RCC 7860 (cell line): Measurements from ENCODE around the gene EXD2.
"Not testable (repeated sequence)": the region's sequence is repeated elsewhere in the genome, so short reads cannot be mapped to it uniquely, and the experiment has no call there.

Experiments used
- DNase-seq: peaks from one replicate; pipeline ENCODE4 v3.0.0-alpha.2; 2015; ENCODE audit warnings: low spot score
- FAIRE-seq: peaks from 2 replicates; lab custom pipeline; 2012; peaks lifted over from hg19 to GRCh38; lab: Jason Lieb, UNC

The EXD2 gene

DNA sequence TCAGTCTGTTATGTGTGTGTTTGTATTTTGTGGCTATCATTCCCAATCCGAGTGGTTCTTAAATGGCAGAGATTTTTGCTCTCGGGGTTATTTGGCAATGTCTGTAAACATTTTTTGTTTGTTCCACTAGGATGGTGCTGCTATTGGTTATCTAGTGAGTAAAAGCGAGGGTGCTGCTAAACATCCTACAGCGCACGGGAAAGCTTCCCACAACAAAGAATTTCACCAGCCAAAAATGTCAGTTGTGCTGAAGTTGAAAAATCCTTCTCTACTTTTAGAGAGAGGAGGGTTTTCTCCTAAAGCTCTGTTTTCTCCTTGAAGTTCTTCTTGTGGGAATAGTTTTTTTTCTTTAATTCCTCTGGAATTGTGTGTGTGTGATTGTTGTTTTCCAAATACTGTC is 2.4 kb downstream of the EXD2 start:
- FAIRE-seq (no peak), DNase-seq (no peak)

DNA sequence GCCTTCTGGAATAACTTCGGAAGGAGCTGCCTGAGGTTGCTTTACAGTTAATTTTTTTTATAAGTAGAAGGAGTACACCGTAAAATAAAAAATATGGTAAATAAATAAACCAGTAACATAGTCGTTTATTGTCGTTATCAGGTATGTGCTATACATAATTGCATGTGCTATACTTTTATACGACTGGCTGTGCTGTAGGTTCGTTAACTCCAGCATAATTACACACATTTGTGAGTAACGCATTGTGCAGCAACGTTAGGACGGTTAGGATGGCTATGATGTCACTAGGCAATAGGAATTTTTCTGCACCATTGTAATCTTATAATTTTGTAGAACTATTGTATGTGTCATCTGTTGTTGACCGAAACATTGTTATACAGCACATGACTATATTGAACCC is 8.5 kb downstream of the EXD2 start:
- no peak for FAIRE-seq
- DNase-seq, result no peak

DNA sequence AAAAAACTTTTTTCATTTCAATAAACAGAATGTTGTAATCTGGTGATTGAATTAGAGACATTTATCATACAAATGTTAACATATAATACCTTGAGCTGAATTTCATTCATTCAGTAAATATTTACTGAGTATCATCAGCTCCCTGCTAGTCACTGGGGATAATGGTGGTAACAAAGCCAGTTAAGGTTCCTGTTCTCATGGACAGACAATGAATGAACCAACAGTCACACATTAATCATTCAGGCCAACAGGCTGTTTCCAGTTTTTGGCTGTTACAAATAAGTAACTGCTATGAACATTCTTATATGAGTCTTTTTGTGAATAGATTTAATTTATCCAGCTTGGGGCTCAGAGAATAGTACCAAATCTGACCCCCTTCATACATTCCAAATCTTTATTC is 13.5 kb downstream of the EXD2 start:
- DNase-seq, result no peak
- no peak for FAIRE-seq

DNA sequence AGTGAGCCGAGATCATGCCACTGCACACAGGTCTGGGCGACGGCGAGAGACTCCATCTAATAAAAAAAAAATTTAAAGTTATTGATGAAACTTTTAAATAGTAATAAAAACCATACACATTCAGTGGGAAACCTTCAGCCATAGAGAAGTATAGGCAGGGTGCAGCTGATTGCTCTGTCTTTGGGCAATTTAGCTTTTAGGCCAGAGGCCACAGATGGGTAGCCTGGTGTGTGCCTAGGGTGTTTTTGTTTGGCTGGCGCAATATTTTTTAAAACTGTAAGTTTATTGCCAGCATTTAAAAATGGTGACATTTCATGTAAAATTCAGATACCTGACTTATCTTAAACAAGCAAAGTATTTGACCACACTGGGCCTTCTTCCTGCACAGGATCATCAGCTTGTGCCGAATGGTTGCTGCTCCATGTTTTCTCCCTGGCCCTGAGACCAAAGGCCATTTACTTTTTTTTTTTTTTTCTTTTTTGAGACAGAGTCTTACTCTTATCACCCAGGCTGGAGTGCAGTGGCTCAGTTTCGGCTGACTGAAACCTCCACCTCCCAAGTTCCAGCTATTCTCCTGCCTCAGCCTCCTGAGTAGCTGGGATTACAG is 16.2 kb downstream of the EXD2 start:
- DNase-seq, result no peak
- FAIRE-seq, result no peak

DNA sequence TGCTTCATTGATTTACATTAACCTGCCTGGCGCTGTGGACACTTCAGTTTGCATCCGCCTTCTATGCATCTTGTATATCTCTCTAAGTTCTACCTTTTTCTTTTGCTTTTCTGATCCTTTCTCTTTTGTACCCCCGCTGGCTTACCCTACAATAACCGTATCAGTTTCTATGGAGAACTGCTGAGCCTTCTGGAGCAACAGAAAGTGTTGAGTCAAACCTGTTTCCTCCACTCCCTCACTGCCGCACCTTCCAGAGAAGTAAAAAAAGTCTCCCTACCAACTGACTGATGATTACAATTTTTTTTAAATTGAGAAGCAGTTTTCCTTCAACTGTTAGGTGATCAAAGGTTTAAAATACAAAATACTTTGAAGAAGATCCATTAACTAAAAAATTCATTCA is 17.4 kb downstream of the EXD2 start:
- FAIRE-seq (no peak), DNase-seq (no peak)

DNA sequence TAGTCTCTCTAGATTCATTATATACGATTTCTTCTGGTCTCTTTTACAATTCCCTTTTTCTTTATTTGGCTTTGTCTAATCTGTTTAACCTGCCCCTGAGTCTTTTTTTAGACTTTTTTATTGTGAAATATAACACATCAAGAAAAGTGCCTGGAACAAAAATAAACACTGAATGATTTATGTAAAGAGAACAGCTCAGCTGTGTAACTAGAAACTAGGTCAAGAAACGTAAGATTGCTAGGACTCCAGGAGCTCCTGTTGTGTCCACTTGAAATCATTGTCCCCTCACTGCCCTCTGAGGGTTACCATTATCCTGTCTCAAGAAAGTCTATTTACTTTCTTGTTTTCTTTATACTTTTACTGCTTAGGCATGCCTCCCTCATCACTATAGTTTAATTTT is 23.1 kb downstream of the EXD2 start:
- no peak for FAIRE-seq
- no peak for DNase-seq

DNA sequence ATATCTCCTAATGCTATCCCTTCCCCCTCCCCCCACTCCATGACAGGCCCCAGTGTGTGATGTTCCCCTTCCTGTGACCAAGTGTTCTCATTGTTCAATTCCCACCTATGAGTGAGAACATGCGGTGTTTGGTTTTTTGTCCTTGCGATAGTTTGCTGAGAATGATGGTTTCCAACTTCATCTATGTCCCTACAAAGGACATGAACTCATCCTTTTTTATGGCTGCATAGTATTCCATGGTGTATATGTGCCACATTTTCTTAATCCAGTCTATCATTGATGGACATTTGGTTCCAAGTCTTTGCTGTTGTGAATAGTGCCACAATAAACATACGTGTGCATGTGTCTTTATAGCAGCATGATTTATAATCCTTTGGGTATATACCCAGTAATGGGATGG is 26.4 kb downstream of the EXD2 start:
- not testable (repeated sequence) for FAIRE-seq, DNase-seq

DNA sequence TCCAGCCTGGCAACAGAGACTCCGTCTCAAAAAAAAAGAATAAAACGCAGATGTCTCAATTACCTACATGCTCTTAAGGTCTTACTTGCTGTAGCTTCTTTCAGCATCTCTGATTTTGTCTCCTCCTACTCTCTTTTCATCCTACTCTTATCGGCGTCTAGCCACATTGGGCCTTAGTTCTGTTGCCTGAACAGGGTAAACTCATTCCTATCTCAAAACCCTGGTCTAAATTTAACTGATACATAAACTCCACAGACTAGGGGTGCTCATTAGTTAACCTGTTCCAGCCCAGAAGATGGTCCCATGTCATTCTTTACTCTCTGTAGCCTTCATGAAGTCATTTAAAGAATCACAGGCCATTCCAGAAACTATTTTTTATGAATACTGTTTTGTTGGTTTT is 33.6 kb downstream of the EXD2 start:
- DNase-seq (no peak), FAIRE-seq (no peak)

DNA sequence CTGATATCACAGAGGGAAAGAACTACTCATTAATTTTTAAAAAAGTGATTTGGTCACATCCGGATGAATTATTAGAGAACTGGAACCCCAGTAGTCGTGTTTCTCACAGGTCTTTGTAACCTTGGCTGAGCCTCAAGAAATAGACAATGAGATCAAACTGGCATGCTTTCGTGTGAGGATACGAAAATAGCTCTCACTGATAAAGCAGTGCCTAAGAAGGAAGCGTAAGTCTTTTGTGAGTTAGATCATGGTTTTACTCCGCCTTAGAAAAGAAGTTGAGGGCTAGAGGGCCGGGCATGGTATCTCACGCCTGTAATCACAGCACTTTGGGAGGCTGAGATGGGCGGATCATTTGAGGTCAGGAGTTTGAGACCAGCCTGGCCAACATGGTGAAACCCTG is 34.9 kb downstream of the EXD2 start:
- FAIRE-seq, result no peak
- DNase-seq, result no peak

DNA sequence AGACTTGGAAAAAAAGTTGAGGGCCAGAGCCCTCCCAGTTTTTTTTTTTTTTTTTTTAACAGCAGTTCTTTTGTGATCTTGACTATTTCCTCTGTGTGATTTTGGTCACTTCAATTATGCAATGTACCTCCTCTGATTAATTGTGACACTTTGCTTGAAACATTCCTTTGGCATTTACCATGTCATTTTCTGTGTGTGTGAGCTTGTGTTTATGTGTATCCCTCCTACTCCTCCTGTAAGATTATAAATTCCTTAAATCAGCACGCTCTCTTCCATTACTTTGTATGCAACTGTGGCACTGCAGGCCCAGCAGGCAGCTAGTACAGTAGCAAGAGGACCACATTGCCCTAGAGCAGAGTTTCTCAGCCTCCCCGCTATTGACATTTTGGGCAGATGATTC is 35.4 kb downstream of the EXD2 start:
- DNase-seq (no peak), FAIRE-seq (no peak)

DNA sequence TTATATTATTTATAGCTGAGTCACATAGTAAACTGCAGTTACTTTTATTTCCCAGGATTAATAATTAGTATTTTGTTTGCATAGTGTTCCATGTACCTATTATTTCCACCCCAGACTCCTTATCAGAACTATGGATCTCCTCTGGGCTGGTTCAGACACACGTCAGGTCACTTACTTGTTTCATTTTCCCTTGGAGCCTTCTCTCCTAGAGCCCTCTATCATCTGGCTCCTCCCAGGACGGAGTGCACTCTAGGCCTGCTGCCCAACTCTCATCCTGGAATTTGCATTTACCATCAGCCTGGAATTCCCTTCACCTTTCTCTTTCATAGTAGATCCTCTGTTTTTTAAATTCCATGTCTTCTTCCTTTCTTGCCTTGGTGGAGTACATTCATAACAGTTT is 40.2 kb downstream of the EXD2 start:
- FAIRE-seq (no peak), DNase-seq (no peak)

DNA sequence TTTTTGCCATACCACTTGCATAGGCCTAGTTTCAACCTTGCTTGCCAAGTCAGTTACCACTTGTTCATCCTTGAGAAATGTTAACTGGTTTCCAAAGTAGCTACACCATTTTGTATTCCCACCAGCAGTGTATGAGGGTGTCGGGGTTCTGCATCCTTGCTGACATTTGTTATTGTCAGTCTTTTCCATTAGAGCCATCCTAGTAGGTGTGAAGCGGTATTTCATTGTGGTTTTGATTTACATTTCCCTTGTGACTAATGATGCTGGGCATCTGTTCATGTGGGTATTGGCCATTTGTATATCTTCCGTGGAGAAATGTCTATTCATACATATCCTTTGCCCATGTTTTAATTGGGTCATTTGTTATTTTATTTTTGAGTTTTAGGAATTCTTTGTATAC is 41.1 kb downstream of the EXD2 start:
- FAIRE-seq (no peak), DNase-seq (no peak)

DNA sequence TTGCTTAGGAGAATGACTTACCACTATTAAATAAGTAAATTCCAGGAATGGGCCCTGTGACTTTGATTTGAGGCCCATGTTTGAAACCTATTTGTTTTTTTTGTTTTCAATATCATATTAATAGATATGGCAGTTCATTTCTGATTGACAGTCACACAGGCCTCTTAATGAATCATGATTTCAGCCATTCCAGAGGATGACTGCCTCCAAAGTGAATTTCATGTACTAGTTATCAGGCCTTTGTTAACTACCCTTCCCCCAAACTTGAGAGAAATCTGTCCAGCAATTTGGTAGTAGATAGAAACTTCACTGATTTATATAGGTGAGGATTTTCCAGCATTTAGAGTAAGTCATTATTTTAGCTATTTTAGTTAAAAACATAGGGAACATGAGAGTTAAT is 42.8 kb downstream of the EXD2 start:
- no peak for DNase-seq
- no peak for FAIRE-seq

DNA sequence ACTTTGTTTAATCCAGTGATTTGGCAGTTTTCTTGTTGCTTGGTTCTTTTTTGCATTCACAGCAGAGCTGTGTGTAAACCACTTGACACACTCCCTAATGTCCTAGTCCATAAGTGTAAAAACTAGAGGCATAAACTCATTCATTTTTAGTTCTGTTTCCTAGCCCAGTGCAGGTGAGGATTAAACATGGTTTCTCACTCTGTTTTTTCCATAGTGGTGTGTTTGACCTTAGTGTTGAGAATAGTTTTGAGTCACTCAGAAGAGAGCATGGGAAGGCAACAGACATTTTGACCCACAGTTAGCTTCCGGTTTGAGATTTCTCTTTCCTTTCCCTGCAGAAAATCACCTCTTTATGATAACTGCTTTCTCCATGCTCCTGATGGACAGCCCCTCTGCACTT is 44.4 kb downstream of the EXD2 start:
- no peak for DNase-seq
- no peak for FAIRE-seq

DNA sequence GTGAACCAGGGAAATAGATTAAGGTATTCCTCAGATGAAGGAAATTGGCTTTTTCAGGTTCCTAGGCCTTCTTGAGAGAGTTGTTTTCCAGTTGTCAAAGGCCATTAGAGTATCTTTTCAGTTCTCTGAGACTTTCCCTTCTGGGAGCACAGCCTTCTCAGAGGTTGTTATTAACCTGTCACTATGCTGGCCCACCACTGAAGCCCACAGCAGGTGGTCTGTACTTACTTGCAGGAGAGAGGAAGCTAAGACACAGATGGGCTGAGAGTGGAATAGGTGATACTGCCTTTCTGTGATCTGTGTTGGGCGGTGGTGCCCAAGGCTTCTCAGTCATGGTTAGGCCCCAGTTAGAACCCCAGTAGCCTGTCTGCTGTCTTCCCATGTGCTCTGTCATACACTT is 45.8 kb downstream of the EXD2 start:
- DNase-seq (no peak), FAIRE-seq (no peak)

DNA sequence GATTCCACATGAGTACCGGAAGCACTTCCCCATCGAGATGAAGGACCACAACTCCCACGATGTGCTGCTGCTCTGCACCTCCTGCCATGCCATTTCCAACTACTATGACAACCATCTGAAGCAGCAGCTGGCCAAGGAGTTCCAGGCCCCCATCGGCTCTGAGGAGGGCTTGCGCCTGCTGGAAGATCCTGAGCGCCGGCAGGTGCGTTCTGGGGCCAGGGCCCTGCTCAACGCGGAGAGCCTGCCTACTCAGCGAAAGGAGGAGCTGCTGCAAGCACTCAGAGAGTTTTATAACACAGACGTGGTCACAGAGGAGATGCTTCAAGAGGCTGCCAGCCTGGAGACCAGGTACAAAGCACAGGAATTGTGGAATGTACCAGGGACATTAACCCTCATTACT is 46.3 kb downstream of the EXD2 start:
- no peak for FAIRE-seq
- no peak for DNase-seq

DNA sequence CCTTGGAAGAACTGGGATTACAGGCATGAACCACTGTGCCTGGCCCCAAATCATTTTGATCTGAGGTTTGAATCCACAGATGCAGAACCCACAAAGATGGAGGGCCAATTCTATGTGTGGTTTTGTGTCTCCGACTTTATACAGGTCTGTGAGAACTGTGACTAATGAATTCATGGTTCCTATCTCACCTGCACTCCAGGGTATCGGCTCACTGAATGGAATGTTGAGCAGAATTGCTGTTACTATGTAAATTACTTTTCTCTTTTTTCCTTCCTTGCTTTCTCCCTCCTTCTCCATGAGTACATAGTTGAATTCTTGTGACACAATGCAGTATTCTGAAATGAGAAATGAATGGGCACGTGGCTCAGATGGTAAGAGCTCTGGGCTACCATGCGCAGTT is 47.6 kb downstream of the EXD2 start:
- no peak for DNase-seq
- no peak for FAIRE-seq

DNA sequence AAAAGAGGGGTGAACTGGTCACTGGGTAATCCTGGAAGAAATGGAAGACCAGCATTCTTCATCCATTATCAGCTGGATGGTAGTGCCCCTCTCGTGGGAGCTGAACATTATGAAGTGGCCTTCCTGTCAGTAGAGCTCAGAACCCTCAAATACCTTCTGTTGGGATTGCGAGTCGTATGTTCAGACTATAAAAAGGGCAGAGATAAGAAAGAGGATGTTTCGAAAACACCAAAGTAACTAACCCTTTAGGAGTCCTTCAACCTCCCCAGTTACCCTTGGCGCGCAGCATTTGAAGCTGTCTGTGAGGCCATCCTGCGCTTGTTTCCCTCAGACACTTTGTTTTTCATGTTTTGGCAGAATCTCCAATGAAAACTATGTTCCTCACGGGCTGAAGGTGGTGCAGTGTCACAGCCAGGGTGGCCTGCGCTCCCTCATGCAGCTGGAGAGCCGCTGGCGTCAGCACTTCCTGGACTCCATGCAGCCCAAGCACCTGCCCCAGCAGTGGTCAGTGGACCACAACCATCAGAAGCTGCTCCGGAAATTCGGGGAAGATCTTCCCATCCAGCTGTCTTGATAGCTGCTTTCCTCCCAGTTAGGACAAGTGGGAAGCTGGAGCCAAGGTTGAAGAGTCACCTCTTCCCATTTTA is 49.4 kb downstream of the EXD2 start:
- DNase-seq, result no peak
- no peak for FAIRE-seq

DNA sequence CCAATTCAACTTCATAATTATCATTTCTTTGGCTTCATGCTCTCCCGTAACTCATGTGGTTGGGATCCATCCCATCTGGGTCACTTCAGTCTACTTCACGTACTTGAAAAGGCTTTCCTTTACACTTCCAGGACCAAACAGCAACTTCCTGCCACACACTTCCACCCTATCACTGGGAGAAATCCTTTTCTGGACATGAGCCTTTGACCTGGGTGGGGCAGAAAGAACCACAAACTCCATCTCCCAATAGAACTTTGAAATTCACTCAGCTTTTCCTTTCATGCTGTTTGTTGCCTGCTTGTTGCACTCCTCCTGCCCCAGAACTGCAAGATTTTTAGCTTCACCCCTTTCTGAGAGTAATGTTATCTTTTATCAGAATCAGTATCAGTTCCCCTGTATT is 50.3 kb downstream of the EXD2 start:
- DNase-seq (no peak), FAIRE-seq (no peak)

DNA sequence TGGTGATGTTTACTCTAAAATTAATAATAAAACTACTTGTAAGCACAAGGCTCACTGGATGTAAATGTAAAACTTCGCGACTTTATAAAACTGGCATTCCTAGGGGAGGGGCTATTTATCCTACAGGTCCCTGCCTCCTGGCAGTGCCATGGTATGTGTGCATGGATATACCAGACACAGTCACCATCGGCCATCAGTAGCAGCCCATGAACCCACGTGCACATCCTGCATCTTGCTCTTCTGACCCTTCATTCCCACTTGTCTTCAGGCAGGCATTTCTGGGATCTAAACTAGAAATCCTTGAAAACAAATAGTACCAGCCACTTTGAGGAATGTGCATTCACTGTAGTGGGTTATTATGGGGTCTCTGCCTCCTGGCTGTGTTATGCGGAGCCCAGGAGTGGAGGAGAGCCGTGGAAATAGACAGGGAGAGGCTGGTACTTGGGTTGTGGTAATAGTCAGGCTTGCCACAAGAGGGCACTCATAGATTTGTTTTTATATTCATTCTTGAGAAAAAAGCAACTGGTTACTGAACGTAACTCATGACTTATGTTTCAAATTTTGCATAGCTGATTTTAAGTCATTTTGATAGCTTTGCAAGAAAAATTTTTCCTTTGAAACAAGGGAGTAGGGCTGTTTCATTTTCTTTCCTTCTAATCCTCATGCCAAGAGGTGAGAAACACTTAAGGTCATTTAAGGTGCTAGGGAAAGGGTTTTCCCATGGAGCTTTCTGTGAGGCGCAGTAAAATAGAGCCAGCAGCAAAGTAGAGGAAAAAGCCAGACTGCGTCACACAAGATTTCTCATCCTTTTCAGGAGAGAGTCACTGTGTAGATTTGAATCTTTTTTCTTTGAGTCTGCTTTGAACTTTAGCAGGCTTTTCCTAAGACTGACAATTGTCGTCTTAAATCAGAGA is 51.3 kb downstream of the EXD2 start:
- FAIRE-seq (no peak), DNase-seq (peak; percentile 6)

DNA sequence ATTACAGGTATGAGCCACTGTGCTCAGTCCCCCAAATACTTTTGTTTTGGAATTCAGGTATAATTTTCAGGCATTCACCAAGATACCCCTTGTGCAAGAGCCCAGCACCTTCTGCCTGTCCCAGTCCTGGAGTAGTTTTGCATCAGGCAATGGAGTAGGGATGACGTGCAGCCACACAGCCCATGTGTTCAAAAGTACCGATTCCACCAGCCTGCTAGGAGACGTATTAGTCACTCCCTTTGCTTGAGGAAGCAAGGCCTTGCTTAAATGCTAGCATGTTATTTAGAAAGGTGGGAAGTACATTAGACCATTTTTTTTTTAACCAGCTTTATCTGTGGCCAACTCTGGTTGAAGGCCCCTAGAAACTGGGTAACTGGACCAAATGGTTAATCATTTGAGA is 53.6 kb downstream of the EXD2 start:
- FAIRE-seq, result no peak
- DNase-seq, result no peak

DNA sequence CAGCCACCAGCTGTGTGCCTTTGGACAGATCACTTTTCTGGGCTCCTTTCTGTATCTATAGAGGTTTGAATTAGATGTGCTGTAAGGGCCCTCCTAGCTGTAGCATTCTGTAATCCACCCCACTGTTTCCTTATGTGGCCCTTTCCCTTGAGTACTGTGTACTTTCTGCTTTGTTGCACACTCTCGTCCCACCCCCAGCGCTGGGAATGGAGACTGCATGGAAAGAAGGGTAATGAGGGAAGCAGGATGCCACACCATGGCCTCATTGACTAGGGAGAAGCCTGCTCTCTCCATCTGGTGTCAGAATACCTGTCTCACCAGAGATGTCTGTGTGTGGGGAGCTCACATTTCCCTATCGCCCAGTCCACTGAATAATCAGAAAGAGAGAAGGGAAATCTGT is 55.0 kb downstream of the EXD2 start:
- FAIRE-seq (no peak), DNase-seq (no peak)
